CD4-positive, alpha-beta T cell (primary cell): ENCODE results near the gene BICD1. TPM values are rescaled to one million over a fixed set of nuclear protein-coding genes. Genes with fewer than 3 reads are reported as not detected.

ENCODE experiments used
- ATAC-seq: fragments of 200-7000 bp; cut with Tn5 transposase; one replicate; pipeline ENCODE4 v1.10.0; 2022; ENCODE audit warnings: mild to moderate bottlenecking; ENCODE audit not compliant: poor library complexity
- CTCF ChIA-PET: fragments of 350-600 bp; sonication (Branson Sonifier 250); formaldehyde crosslinking; loops from one replicate; lab custom pipeline; 2021; ENCODE audit warnings: antibody characterized with exemption, inconsistent platforms; lab: Charles Lee
- POLR2A ChIA-PET: fragments of 350-600 bp; sonication (Branson Sonifier 250); formaldehyde crosslinking; loops from one replicate; lab custom pipeline; 2021; ENCODE audit warnings: antibody characterized with exemption, inconsistent platforms; lab: Charles Lee
- DNase-seq, 14 experiments: peaks; one replicate each; pipeline ENCODE4 v3.0.0-alpha.2; 2013 to 2020; ENCODE audit warnings: mixed read lengths in 2 of 14
- H3K27ac ChIP-seq, 2 donors: one replicate each; pipeline versions ENCODE4 v1.5.1 to v1.7.0; 2013; ENCODE audit warnings: low read length in 2 of 2, low read depth in 1 of 2, mild to moderate bottlenecking in 1 of 2
- H3K27me3 ChIP-seq, 2 experiments: 1 replicate in 1 of 2; 2 replicates in 1 of 2; pipeline versions ENCODE4 v1.6.1 to v1.7.0; 2013; ENCODE audit warnings: low read length in 2 of 2, control low read depth in 1 of 2, mild to moderate bottlenecking in 1 of 2, moderate library complexity in 1 of 2; ENCODE audit not compliant: insufficient read depth in 2 of 2, control insufficient read depth in 1 of 2
- H3K36me3 ChIP-seq: one replicate; pipeline ENCODE4 v1.6.1; 2013; ENCODE audit warnings: low read length, control low read depth; ENCODE audit not compliant: insufficient read depth
- H3K4me1 ChIP-seq: one replicate; pipeline ENCODE4 v1.6.1; 2013; ENCODE audit warnings: low read length, control low read depth; ENCODE audit not compliant: insufficient read depth
- H3K4me3 ChIP-seq: one replicate; pipeline ENCODE4 v1.5.1; 2013; ENCODE audit warnings: mild to moderate bottlenecking, low read length, moderate library complexity
- H3K9me3 ChIP-seq, 2 experiments: 1 replicate in 1 of 2; 2 replicates in 1 of 2; pipeline versions ENCODE4 v1.6.1 to v1.7.0; 2013; ENCODE audit warnings: low read length in 2 of 2, mild to moderate bottlenecking in 2 of 2, control low read depth in 1 of 2, moderate library complexity in 1 of 2; ENCODE audit not compliant: control insufficient read depth in 1 of 2, insufficient read depth in 1 of 2
- H3K27ac Mint-ChIP-seq: one replicate; pipeline ENCODE4 v1.8.0; 2020; ENCODE audit warnings: mixed read lengths
- H3K27me3 Mint-ChIP-seq: one replicate; pipeline ENCODE4 v1.8.0; 2021; ENCODE audit warnings: mixed read lengths
- H3K36me3 Mint-ChIP-seq: one replicate; pipeline ENCODE4 v1.8.0; 2021; ENCODE audit warnings: low read depth, mixed read lengths
- H3K4me1 Mint-ChIP-seq: one replicate; pipeline ENCODE4 v1.8.0; 2021; ENCODE audit warnings: low read depth, mixed read lengths
- H3K4me3 Mint-ChIP-seq: one replicate; pipeline ENCODE4 v1.8.0; 2020; ENCODE audit warnings: mild to moderate bottlenecking, mixed read lengths
- H3K9me3 Mint-ChIP-seq: one replicate; pipeline ENCODE4 v1.8.0; 2020; ENCODE audit warnings: mixed read lengths
- intact Hi-C, 2 experiments: fragments of 100-400 bp; cut with DNase I in 1 of 2; cut with micrococcal nuclease in 1 of 2; formaldehyde crosslinking; loops; one replicate each; pipeline versions ENCODE4 v1.15.1 to v1.9.0; 2023 to 2025; cut with DNase I, micrococcal nuclease
- total RNA-seq, 174 experiments: library from RNA in 2 of 174; stranded (reverse) in 2 of 174; gene quantifications; one replicate each; pipeline ENCODE4 v1.2.3 and lab custom pipeline; 2021 to 2026
- TF ChIP-seq, protein P1 (sequence below): fragments of 200-600 bp; IDR thresholded peaks from one replicate; pipeline ENCODE4 v1.8.0; 2022; ENCODE audit warnings: antibody characterized with exemption, mild to moderate bottlenecking

BICD1 gene
- total RNA-seq, 2 experiments from 2014 or later = 13.5 to 14.3 TPM

- TF ChIP-seq, protein P1, sequence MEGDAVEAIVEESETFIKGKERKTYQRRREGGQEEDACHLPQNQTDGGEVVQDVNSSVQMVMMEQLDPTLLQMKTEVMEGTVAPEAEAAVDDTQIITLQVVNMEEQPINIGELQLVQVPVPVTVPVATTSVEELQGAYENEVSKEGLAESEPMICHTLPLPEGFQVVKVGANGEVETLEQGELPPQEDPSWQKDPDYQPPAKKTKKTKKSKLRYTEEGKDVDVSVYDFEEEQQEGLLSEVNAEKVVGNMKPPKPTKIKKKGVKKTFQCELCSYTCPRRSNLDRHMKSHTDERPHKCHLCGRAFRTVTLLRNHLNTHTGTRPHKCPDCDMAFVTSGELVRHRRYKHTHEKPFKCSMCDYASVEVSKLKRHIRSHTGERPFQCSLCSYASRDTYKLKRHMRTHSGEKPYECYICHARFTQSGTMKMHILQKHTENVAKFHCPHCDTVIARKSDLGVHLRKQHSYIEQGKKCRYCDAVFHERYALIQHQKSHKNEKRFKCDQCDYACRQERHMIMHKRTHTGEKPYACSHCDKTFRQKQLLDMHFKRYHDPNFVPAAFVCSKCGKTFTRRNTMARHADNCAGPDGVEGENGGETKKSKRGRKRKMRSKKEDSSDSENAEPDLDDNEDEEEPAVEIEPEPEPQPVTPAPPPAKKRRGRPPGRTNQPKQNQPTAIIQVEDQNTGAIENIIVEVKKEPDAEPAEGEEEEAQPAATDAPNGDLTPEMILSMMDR = no peak
- ATAC-seq (no peak), DNase-seq (no peak)
- no peaks in the 10 kb centered on the region for H3K4me1 Mint-ChIP-seq
- H3K4me1 ChIP-seq = no peaks in the 10 kb centered on the region
- H3K9me3 ChIP-seq = no peaks in the 10 kb centered on the region
- no peaks in the 10 kb centered on the region for H3K36me3 Mint-ChIP-seq
- peaks cover 3% of the 10 kb centered on the region for H3K27me3 Mint-ChIP-seq
- no peaks in the 10 kb centered on the region for H3K9me3 Mint-ChIP-seq
- no peak overlapping the region for H3K27ac ChIP-seq
- H3K36me3 ChIP-seq = no peaks in the 10 kb centered on the region
- H3K4me3 ChIP-seq = no peak overlapping the region
- no peak overlapping the region for H3K4me3 Mint-ChIP-seq
- intact Hi-C loops = no loop called here
- POLR2A ChIA-PET = no interaction called here
- CTCF ChIA-PET = no interaction called here
- no peak overlapping the region for H3K27ac Mint-ChIP-seq
- no peaks in the 10 kb centered on the region for H3K27me3 ChIP-seq
These were observed 312.4 kb downstream of the BICD1 start for GRCh38 chr12:32418903-32419519.

GRCh38 chr12:32419520-32419960, 312.9 kb downstream of the BICD1 start:
- intact Hi-C loops = no loop called here
- H3K4me3 Mint-ChIP-seq = no peak overlapping the region
- POLR2A ChIA-PET = interaction anchor here (0.6 kb wide), 1 partner anchor 184 kb away, joined by 3 read pairs; no protein-coding TSS in a partner anchor
- Histone ChIP-seq H3K27ac (no peak overlapping the region), H3K4me1 (no peaks in the 10 kb centered on the region), H3K27me3 (no peaks in the 10 kb centered on the region), H3K9me3 (no peaks in the 10 kb centered on the region), H3K36me3 (no peaks in the 10 kb centered on the region), H3K4me3 (no peak overlapping the region)
- ATAC-seq (no peak), DNase-seq (no peak)
- no peaks in the 10 kb centered on the region for H3K36me3 Mint-ChIP-seq
- H3K4me1 Mint-ChIP-seq = no peaks in the 10 kb centered on the region
- TF ChIP-seq, protein P1 = no peak
- H3K27me3 Mint-ChIP-seq = peaks cover 3% of the 10 kb centered on the region
- H3K9me3 Mint-ChIP-seq = no peaks in the 10 kb centered on the region
- CTCF ChIA-PET = no interaction called here
- no peak overlapping the region for H3K27ac Mint-ChIP-seq

DNA sequence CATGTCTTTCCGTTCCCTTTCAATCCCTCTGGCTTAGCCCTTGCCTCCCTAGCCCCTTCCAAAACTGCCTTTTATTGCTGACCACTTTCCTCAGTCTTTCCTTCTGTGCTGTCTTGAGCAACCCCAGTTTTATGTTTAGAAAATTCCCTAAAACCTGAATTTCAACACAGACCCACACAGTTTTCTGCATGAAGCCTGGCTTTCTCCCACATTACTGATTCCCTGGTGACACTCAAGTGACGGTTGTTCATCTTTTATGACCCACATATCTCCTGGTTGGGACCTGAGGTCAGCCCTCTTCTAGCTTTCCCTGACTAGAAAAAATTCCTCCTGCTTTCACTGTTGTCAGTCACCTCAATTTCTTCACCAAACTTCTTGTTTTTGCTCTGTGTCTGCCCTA, 313.7 kb downstream of the BICD1 start:
- H3K36me3 ChIP-seq = no peaks in the 10 kb centered on the region

More for the DNA sequence above, 313.7 kb downstream of the BICD1 start:
- intact Hi-C loops = no loop called here
- Mint-ChIP-seq H3K4me1 (no peaks in the 10 kb centered on the region), H3K27ac (no peak overlapping the region), H3K27me3 (peaks cover 3% of the 10 kb centered on the region), H3K4me3 (no peak overlapping the region), H3K36me3 (no peaks in the 10 kb centered on the region), H3K9me3 (no peaks in the 10 kb centered on the region)
- no peak for DNase-seq
- ChIA-PET CTCF (no interaction called here), POLR2A (interaction anchor here (0.5 kb wide), 1 partner anchor 149 kb away, joined by 3 read pairs; no protein-coding TSS in a partner anchor)
- ATAC-seq = no peak
- Histone ChIP-seq H3K27me3 (no peaks in the 10 kb centered on the region), H3K9me3 (no peaks in the 10 kb centered on the region), H3K27ac (no peak overlapping the region), H3K4me1 (no peaks in the 10 kb centered on the region), H3K4me3 (no peak overlapping the region)
- TF ChIP-seq, protein P1 = no peak
